H7 (cell line): ENCODE measurements around the gene HRH3. TPM values are rescaled to one million over a fixed set of nuclear protein-coding genes. Genes with fewer than 3 reads are reported as not detected.

ENCODE experiments used
- DNase-seq: peaks from one replicate; pipeline ENCODE4 v3.0.0; 2012
- H3K27me3 ChIP-seq: 2 replicates; pipeline ENCODE4 v1.6.0; 2011; ENCODE audit warnings: mild to moderate bottlenecking, low read length; ENCODE audit not compliant: control insufficient read depth, insufficient read depth
- H3K36me3 ChIP-seq: replicated peaks from 2 replicates; pipeline ENCODE4 v1.5.1; 2011; ENCODE audit warnings: low read length; ENCODE audit not compliant: control insufficient read depth, insufficient read depth
- H3K4me3 ChIP-seq: 2 replicates; pipeline ENCODE4 v1.5.1; 2011; ENCODE audit warnings: low read depth, mild to moderate bottlenecking, control low read depth, low read length, moderate library complexity; ENCODE audit not compliant: insufficient read depth
- total RNA-seq: library from RNA; depleted of rRNA; stranded (reverse); fragments of >200 nt; shearing (Covaris generic); gene quantifications from 2 replicates; pipeline ENCODE4 v1.2.3, GENCODE V29; 2014

HRH3 gene
- total RNA-seq, 1 experiment from 2014 or later = 1.9 TPM

GRCh38 chr20:62208795-62209755 lies 11.0 kb downstream of the HRH3 start:
- no peak overlapping the region for H3K4me3 ChIP-seq
- peak; percentile 97 for DNase-seq
- no peaks in the 10 kb centered on the region; the same call in 1 of the 2 replicates for H3K27me3 ChIP-seq
- no peaks in the 10 kb centered on the region for H3K36me3 ChIP-seq

- Histone ChIP-seq H3K4me3 (no peak overlapping the region), H3K27me3 (no peaks in the 10 kb centered on the region), H3K36me3 (no peaks in the 10 kb centered on the region)
- no peak for DNase-seq
Measured at GRCh38 chr20:62208061-62208794, 11.8 kb downstream of the HRH3 start.

- no peak overlapping the region for H3K4me3 ChIP-seq
- DNase-seq = no peak
- no peaks in the 10 kb centered on the region for H3K27me3 ChIP-seq
- H3K36me3 ChIP-seq = no peaks in the 10 kb centered on the region
Measured at GRCh38 chr20:62206388-62206775, 13.7 kb downstream of the HRH3 start.

- Histone ChIP-seq H3K36me3 (no peaks in the 10 kb centered on the region; the same call in 1 of the 2 replicates), H3K4me3 (no peak overlapping the region), H3K27me3 (no peaks in the 10 kb centered on the region)
- no peak for DNase-seq
Measured at GRCh38 chr20:62205618-62206387, 14.3 kb downstream of the HRH3 start.

GRCh38 chr20:62203378-62204030 lies 16.6 kb downstream of the HRH3 start:
- Histone ChIP-seq H3K4me3 (no peak overlapping the region), H3K36me3 (peaks cover 6% of the 10 kb centered on the region), H3K27me3 (no peaks in the 10 kb centered on the region)
- no peak for DNase-seq

GRCh38 chr20:62202676-62203377 lies 17.3 kb downstream of the HRH3 start:
- no peak for DNase-seq
- no peak overlapping the region for H3K4me3 ChIP-seq
- H3K36me3 ChIP-seq = peaks cover 6% of the 10 kb centered on the region
- no peaks in the 10 kb centered on the region for H3K27me3 ChIP-seq

- no peaks in the 10 kb centered on the region for H3K27me3 ChIP-seq
- DNase-seq = no peak
- no peak overlapping the region for H3K4me3 ChIP-seq
- H3K36me3 ChIP-seq = peaks cover 6% of the 10 kb centered on the region
Measured at GRCh38 chr20:62202083-62202395, 18.0 kb downstream of the HRH3 start.

GRCh38 chr20:62201173-62202082 lies 18.6 kb downstream of the HRH3 start:
- H3K4me3 ChIP-seq = no peak overlapping the region
- H3K36me3 ChIP-seq = peaks cover 6% of the 10 kb centered on the region
- no peak for DNase-seq
- no peaks in the 10 kb centered on the region for H3K27me3 ChIP-seq

GRCh38 chr20:62200491-62201172 lies 19.4 kb downstream of the HRH3 start:
- no peak for DNase-seq
- H3K36me3 ChIP-seq = peaks cover 6% of the 10 kb centered on the region
- H3K4me3 ChIP-seq = no peak overlapping the region
- H3K27me3 ChIP-seq = no peaks in the 10 kb centered on the region

- H3K27me3 ChIP-seq = no peaks in the 10 kb centered on the region
- peaks cover 6% of the 10 kb centered on the region for H3K36me3 ChIP-seq
- H3K4me3 ChIP-seq = no peak overlapping the region
- no peak for DNase-seq
Measured at GRCh38 chr20:62198931-62199330, 21.1 kb downstream of the HRH3 start.

GRCh38 chr20:62198496-62198895 lies 21.6 kb downstream of the HRH3 start:
- Histone ChIP-seq H3K4me3 (no peak overlapping the region), H3K27me3 (no peaks in the 10 kb centered on the region), H3K36me3 (peaks cover 6% of the 10 kb centered on the region)
- DNase-seq = no peak

- H3K36me3 ChIP-seq = peaks cover 6% of the 10 kb centered on the region
Measured at GRCh38 chr20:62197801-62198200, 22.3 kb downstream of the HRH3 start.

More at GRCh38 chr20:62197801-62198200, 22.3 kb downstream of the HRH3 start:
- no peak for DNase-seq
- no peaks in the 10 kb centered on the region for H3K27me3 ChIP-seq
- H3K4me3 ChIP-seq = no peak overlapping the region
